BJ (cell line): ENCODE measurements around the gene NUP58. TPM values are rescaled to one million over a fixed set of nuclear protein-coding genes. Genes with fewer than 3 reads are reported as not detected.
"Not testable (repeated sequence)": the region's sequence is repeated elsewhere in the genome, so short reads cannot be mapped to it uniquely, and the experiment has no call there.

Experiments
- CTCF ChIA-PET: fragments of 350-600 bp; formaldehyde crosslinking; extraction: SDS; loops from one replicate; lab custom pipeline; 2021; ENCODE audit warnings: antibody characterized with exemption, inconsistent platforms; lab: Yijun Ruan, JAX
- POLR2A ChIA-PET: fragments of 300-600 bp; sonication (Branson Sonifier 250); formaldehyde crosslinking; extraction: SDS; loops from one replicate; lab custom pipeline; 2021; ENCODE audit warnings: antibody characterized with exemption; lab: Charles Lee
- DNase-seq: peaks from one replicate; pipeline ENCODE4 v3.0.0-alpha.2; 2011; ENCODE audit warnings: low read depth
- H3K27me3 ChIP-seq: 2 replicates; pipeline ENCODE4 v1.6.0; 2011; ENCODE audit warnings: low read length; ENCODE audit not compliant: control insufficient read depth, insufficient read depth
- H3K36me3 ChIP-seq: 2 replicates; pipeline ENCODE4 v1.5.1; 2011; ENCODE audit warnings: low read length; ENCODE audit not compliant: control insufficient read depth, insufficient read depth
- H3K4me3 ChIP-seq: 2 replicates; pipeline ENCODE4 v1.5.1; 2011; ENCODE audit warnings: low read depth, mild to moderate bottlenecking, control low read depth, low read length
- polyA plus RNA-seq: library from polyadenylated mRNA; depleted of rRNA; stranded (reverse); fragments of >200 nt; gene quantifications from 2 replicates; pipeline ENCODE4 v1.2.3, GENCODE V29; 2011
- TF ChIP-seq, protein P1 (sequence below): IDR thresholded peaks from 2 replicates; pipeline ENCODE4 v1.5.1; 2011; ENCODE audit warnings: low read depth, mild to moderate bottlenecking, control low read depth, inconsistent platforms, low read length, moderate library complexity; ENCODE audit not compliant: insufficient read depth

NUP58 gene
- polyA plus RNA-seq, 1 experiment = 20.4 TPM

DNA sequence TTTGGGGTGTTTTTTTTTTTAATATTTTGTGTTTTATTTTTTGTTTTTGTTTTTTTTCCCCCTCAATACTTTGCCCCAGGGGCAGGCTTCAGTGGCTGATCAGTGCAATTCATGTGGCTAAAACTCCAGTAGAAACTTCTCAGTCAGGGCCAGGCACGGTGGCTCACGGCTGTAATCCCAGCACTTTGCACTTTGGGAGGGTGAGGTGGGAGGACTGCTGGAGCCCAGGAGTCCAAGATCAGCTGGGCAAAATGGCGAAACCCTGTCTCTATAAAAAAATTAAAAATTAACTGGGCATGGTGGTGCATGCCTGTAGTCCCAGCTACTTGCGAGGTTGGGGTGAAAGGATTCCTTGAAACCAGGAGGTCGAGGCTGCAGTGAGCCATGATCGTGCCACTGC is 53.0 kb downstream of the NUP58 start:
- Histone ChIP-seq H3K36me3 (no peaks in the 10 kb centered on the region), H3K27me3 (no peaks in the 10 kb centered on the region; the same call in 1 of the 2 replicates), H3K4me3 (no peak overlapping the region)
- DNase-seq = no peak
- POLR2A ChIA-PET = no interaction called here
- CTCF ChIA-PET = no interaction called here
- TF ChIP-seq, protein P1, sequence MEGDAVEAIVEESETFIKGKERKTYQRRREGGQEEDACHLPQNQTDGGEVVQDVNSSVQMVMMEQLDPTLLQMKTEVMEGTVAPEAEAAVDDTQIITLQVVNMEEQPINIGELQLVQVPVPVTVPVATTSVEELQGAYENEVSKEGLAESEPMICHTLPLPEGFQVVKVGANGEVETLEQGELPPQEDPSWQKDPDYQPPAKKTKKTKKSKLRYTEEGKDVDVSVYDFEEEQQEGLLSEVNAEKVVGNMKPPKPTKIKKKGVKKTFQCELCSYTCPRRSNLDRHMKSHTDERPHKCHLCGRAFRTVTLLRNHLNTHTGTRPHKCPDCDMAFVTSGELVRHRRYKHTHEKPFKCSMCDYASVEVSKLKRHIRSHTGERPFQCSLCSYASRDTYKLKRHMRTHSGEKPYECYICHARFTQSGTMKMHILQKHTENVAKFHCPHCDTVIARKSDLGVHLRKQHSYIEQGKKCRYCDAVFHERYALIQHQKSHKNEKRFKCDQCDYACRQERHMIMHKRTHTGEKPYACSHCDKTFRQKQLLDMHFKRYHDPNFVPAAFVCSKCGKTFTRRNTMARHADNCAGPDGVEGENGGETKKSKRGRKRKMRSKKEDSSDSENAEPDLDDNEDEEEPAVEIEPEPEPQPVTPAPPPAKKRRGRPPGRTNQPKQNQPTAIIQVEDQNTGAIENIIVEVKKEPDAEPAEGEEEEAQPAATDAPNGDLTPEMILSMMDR = no peak

DNA sequence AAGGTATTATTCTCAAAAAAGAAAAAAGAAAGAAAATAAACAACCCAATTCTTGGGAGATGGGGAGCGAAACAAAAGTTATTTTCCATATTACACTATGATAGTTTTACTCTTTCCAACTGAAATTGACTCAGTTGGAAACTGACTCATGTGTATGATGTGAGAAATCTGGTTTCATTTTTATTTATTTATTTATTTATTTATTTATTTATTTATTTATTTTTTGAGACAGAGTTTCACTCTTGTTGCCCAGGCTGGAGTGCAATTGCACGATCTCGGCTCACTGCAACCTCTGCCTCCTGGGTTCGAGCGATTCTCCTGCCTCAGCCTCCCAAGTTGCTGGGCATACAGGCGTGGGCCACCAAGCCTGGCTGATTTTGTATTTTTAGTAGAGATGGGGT is 59.0 kb downstream of the NUP58 start:
- DNase-seq, CTCF ChIA-PET, H3K4me3 ChIP-seq, POLR2A ChIA-PET, H3K27me3 ChIP-seq, H3K36me3 ChIP-seq: not testable (repeated sequence)

DNA sequence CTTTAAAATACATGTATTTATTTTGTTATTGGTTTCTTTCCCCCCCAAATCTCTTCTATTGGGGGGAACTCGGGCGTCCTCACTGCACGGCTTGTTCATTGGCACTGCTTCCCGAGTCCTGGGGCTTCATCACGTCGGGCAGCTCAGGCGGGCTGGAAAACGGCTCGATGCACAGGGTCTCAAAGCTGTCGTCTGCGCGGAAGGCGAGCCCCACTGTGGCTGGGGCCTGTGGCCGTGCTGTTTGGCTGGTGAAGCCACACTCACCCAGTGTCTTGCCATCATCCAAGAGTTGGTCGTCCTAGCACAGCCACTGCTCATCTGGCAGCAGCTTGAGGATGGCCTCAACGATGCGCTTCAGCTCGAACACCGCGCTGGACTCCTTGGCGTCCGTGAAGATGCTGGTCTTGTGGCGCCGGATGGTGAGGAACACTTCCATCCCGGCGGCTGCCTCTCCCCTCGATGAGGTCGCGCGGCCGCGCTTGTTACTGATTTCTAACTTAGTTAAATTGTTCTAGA is 64.4 kb downstream of the NUP58 start:
- POLR2A ChIA-PET = no interaction called here

DNA sequence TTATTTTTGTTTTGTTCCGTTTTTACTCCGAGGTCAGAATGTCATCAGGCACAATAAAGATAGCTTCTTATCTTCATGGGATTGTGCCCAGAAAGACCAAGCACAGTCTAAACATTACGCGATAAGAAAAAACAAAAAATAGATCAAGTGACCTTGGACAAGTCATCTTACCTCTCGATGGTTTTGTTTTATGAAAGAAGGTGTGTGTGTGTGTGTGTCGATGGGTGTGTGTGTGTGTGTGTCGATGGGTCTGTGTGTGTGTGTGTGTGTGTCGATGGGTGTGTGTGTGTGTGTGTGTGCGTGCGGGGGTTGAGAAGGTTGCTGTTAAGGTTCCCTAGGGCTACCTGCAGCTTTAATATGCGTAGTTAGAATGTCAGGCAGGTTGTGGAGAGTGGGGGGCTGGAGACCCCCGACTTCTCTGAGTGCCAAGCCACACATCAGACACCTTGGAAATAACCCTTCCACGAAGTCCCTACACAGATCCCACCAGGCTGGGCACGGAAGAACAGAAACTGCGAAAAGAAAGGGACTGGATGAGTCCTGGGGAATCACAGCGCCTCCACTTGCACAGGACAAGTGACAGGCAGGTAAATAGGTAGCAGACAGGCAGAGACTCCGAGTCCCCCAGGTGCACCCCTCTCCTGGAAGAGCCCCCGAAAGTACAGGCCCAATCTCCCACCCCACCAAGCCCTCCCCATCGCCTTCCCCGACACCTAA is 69.9 kb downstream of the NUP58 start:
- H3K4me3 ChIP-seq = peak overlapping the region; percentile 28
- TF ChIP-seq, protein P1 = no peak
- H3K36me3 ChIP-seq = no peaks in the 10 kb centered on the region
- ChIA-PET CTCF (no interaction called here), POLR2A (no interaction called here)
- peaks cover 25% of the 10 kb centered on the region for H3K27me3 ChIP-seq
- DNase-seq = no peak

More for the DNA sequence above, 64.4 kb downstream of the NUP58 start:
- TF ChIP-seq, protein P1 = no peak
- CTCF ChIA-PET = interaction anchor here (1.3 kb wide), 1 partner anchor 9 kb away, joined by 6 read pairs; no protein-coding TSS in a partner anchor
- Histone ChIP-seq H3K4me3 (no peak overlapping the region), H3K36me3 (no peaks in the 10 kb centered on the region), H3K27me3 (peaks cover 2% of the 10 kb centered on the region; the same call in 1 of the 2 replicates)
- no peak for DNase-seq

DNA sequence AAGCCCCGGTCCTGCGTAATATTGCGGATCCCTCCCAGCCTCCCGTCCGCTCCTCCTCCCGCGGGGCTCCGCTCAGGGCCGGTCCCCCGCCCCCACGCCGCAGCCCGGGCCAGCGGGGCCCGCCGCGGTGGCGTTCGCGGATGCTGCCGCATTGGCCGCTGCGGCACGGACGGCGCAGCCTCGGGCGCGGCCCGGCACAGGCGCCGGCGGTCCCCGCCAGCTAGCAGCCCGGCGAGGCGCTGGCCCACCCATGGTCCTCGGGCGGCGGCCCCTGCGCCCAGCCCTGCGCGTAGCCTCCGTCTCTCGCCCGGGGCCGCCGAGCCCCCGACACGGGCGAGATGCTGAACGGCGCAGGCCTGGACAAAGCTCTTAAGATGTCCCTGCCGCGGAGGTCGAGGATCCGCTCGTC is 70.5 kb downstream of the NUP58 start, which contains the start of gene ATP8A2:
Gene ATP8A2 (plus strand): TSS at position 100 of the 409 bp plus-strand sequence. CDS start 239 bp downstream, at position 339.
- ChIA-PET POLR2A (no interaction called here), CTCF (no interaction called here)
- Histone ChIP-seq H3K4me3 (peak within 1 kb of the TSS; percentile 28), H3K27me3 (peaks cover 25% of the 10 kb centered on the region), H3K36me3 (no peaks in the 10 kb centered on the region)
- TF ChIP-seq, protein P1 = no peak
- DNase-seq = no peak
